IMR-90 (cell line): ENCODE measurements around the gene TRMT2A. TPM values are rescaled to one million over a fixed set of nuclear protein-coding genes. Genes with fewer than 3 reads are reported as not detected.

ENCODE experiments used
- ATAC-seq: fragments of 200-7000 bp; cut with Tn5 transposase; 2 replicates; pipeline ENCODE4 v1.9.1; 2020; ENCODE audit warnings: low read depth, mild to moderate bottlenecking, moderate library complexity
- BruUV-seq: library from RNA; stranded (reverse); fragments of 400-500 nt; replicated peaks from 2 replicates; lab custom pipeline; 2021; lab: Mats Ljungman, UMichigan
- CTCF ChIA-PET: fragments of 300-600 bp; formaldehyde crosslinking; extraction: SDS; loops from one replicate; lab custom pipeline; 2021; ENCODE audit warnings: antibody characterized with exemption; lab: Yijun Ruan, JAX
- POLR2A ChIA-PET: fragments of 300-600 bp; sonication (Branson Sonifier 250); formaldehyde crosslinking; loops from one replicate; lab custom pipeline; 2022; ENCODE audit warnings: antibody characterized with exemption; ENCODE audit not compliant: unreplicated experiment; lab: Charles Lee
- DNase-seq: peaks from one replicate; pipeline ENCODE4 v3.0.0; 2013
- H2AFZ ChIP-seq: replicated peaks from 2 replicates; pipeline ENCODE3; 2013; ENCODE audit warnings: low read length, mild to moderate bottlenecking; ENCODE audit not compliant: poor library complexity
- H2AK5ac ChIP-seq: 2 replicates; pipeline ENCODE4 v1.6.1; 2013; ENCODE audit warnings: low read depth, low read length, inconsistent platforms
- H2AK9ac ChIP-seq: replicated peaks from 2 replicates; pipeline ENCODE3; 2013; ENCODE audit warnings: mild to moderate bottlenecking, low read depth, low read length, moderate library complexity; ENCODE audit not compliant: poor library complexity
- H2BK120ac ChIP-seq: 2 replicates; pipeline ENCODE4 v1.6.1; 2013; ENCODE audit warnings: low read depth, low read length, inconsistent platforms
- H2BK15ac ChIP-seq: 3 replicates; pipeline ENCODE4 v1.6.1; 2013; ENCODE audit warnings: low read depth, low read length, inconsistent platforms
- H2BK20ac ChIP-seq: 2 replicates; pipeline ENCODE4 v1.6.1; 2013; ENCODE audit warnings: low read depth, mild to moderate bottlenecking, inconsistent platforms, low read length, moderate library complexity
- H2BK5ac ChIP-seq: 2 replicates; pipeline ENCODE4 v1.6.1; 2013; ENCODE audit warnings: mild to moderate bottlenecking, low read depth, low read length, inconsistent platforms; ENCODE audit not compliant: poor library complexity, severe bottlenecking
- H3K14ac ChIP-seq: replicated peaks from 2 replicates; pipeline ENCODE4 v1.6.1; 2013; ENCODE audit warnings: low read depth, low read length, inconsistent platforms
- H3K18ac ChIP-seq: 2 replicates; pipeline ENCODE4 v1.6.1; 2013; ENCODE audit warnings: low read depth, low read length, control low read depth
- H3K23ac ChIP-seq: 2 replicates; pipeline ENCODE4 v1.6.1; 2013; ENCODE audit warnings: low read depth, low read length, inconsistent platforms
- H3K27ac ChIP-seq: 2 replicates; pipeline ENCODE4 v1.5.1; 2013; ENCODE audit warnings: mild to moderate bottlenecking, control low read depth, low read length; ENCODE audit not compliant: insufficient read depth
- H3K27me3 ChIP-seq: 2 replicates; pipeline ENCODE4 v1.6.1; 2013; ENCODE audit warnings: low read length; ENCODE audit not compliant: control insufficient read depth, insufficient read depth
- H3K36me3 ChIP-seq: 2 replicates; pipeline ENCODE4 v1.6.1; 2013; ENCODE audit warnings: low read length, mixed read lengths; ENCODE audit not compliant: control insufficient read depth, insufficient read depth
- H3K4ac ChIP-seq: 2 replicates; pipeline ENCODE4 v1.6.1; 2013; ENCODE audit warnings: low read depth, low read length, inconsistent platforms
- H3K4me1 ChIP-seq: 2 replicates; pipeline ENCODE4 v1.6.1; 2013; ENCODE audit warnings: low read length, mixed read lengths; ENCODE audit not compliant: control insufficient read depth, insufficient read depth
- H3K4me2 ChIP-seq: 2 replicates; pipeline ENCODE4 v1.6.1; 2013; ENCODE audit warnings: low read depth, mild to moderate bottlenecking, control low read depth, low read length, moderate library complexity
- H3K4me3 ChIP-seq: 2 replicates; pipeline ENCODE4 v1.5.1; 2013; ENCODE audit warnings: low read depth, mild to moderate bottlenecking, control low read depth, low read length, moderate library complexity; ENCODE audit not compliant: insufficient read depth
- H3K56ac ChIP-seq: 2 replicates; pipeline ENCODE4 v1.6.1; 2013; ENCODE audit warnings: low read length, inconsistent platforms; ENCODE audit not compliant: insufficient read depth; ENCODE audit errors: extremely low read depth
- H3K79me1 ChIP-seq, 2 experiments: 2 replicates each; pipeline ENCODE4 v1.6.1; 2013; ENCODE audit warnings: low read length in 2 of 2, inconsistent platforms in 1 of 2, low read depth in 1 of 2
- H3K9ac ChIP-seq: 2 replicates; pipeline ENCODE4 v1.6.1; 2013; ENCODE audit warnings: low read depth, low read length, control low read depth
- H3K9me1 ChIP-seq: 2 replicates; pipeline ENCODE4 v1.6.1; 2013; ENCODE audit warnings: low read length, inconsistent platforms; ENCODE audit not compliant: insufficient read depth
- H3K9me3 ChIP-seq: 2 replicates; pipeline ENCODE4 v1.6.1; 2013; ENCODE audit warnings: low read length; ENCODE audit not compliant: control insufficient read depth, insufficient read depth
- H4K20me1 ChIP-seq: 2 replicates; pipeline ENCODE4 v1.6.1; 2013; ENCODE audit warnings: low read length, inconsistent platforms; ENCODE audit not compliant: insufficient read depth
- H4K5ac ChIP-seq: 2 replicates; pipeline ENCODE4 v1.6.1; 2013; ENCODE audit warnings: mild to moderate bottlenecking, low read depth, low read length, control low read depth
- H4K8ac ChIP-seq, 2 experiments: 2 replicates each; pipeline ENCODE4 v1.6.1; 2013; ENCODE audit warnings: low read depth in 2 of 2, low read length in 2 of 2, control low read depth in 1 of 2, inconsistent platforms in 1 of 2
- H4K91ac ChIP-seq: 2 replicates; pipeline ENCODE4 v1.6.1; 2013; ENCODE audit warnings: low read depth, low read length, inconsistent platforms; ENCODE audit not compliant: insufficient read depth
- BHLHE40 ChIP-seq: fragments of 150-350 bp; IDR thresholded peaks from 2 replicates; pipeline ENCODE4 v1.6.1; 2016; ENCODE audit warnings: mild to moderate bottlenecking, low read depth, low read length
- CEBPB ChIP-seq: IDR thresholded peaks from 2 replicates; pipeline ENCODE4 v1.6.1; 2012; ENCODE audit warnings: low read depth, low read length, improper control_type of control experiment
- CTCF ChIP-seq: conservative IDR thresholded peaks from 2 replicates; pipeline ENCODE4 v1.5.1; 2012; ENCODE audit warnings: mild to moderate bottlenecking, low read depth, low read length, improper control_type of control experiment
- ELK1 ChIP-seq: fragments of 150-350 bp; IDR thresholded peaks from 2 replicates; pipeline ENCODE4 v1.6.1; 2016; ENCODE audit warnings: low read depth, mild to moderate bottlenecking, low read length, moderate library complexity, borderline replicate concordance
- FOS ChIP-seq: fragments of 150-350 bp; IDR thresholded peaks from 2 replicates; pipeline ENCODE4 v1.6.1; 2016; ENCODE audit warnings: low read depth, low read length
- MXI1 ChIP-seq: IDR thresholded peaks from 2 replicates; pipeline ENCODE4 v1.6.1; 2012; ENCODE audit warnings: low read depth, mild to moderate bottlenecking, low read length, moderate library complexity, borderline replicate concordance
- NFE2L2 ChIP-seq: fragments of 150-350 bp; IDR thresholded peaks from 2 replicates; pipeline ENCODE4 v1.6.1; 2016; ENCODE audit warnings: low read depth, mild to moderate bottlenecking, low read length
- RAD21 ChIP-seq: IDR thresholded peaks from 2 replicates; pipeline ENCODE4 v1.6.1; 2012; ENCODE audit warnings: low read length, improper control_type of control experiment
- RCOR1 ChIP-seq: IDR thresholded peaks from 2 replicates; pipeline ENCODE4 v1.6.1; 2012; ENCODE audit warnings: mild to moderate bottlenecking, low read length, improper control_type of control experiment; ENCODE audit not compliant: insufficient replicate concordance
- SMC3 ChIP-seq: fragments of 150-350 bp; IDR thresholded peaks from 2 replicates; pipeline ENCODE4 v1.6.1; 2016; ENCODE audit warnings: low read depth, mild to moderate bottlenecking, antibody characterized with exemption, low read length, moderate library complexity
- USF2 ChIP-seq: fragments of 150-350 bp; IDR thresholded peaks from 2 replicates; pipeline ENCODE4 v1.6.1; 2017; ENCODE audit warnings: mild to moderate bottlenecking, antibody characterized with exemption, low read length, low read depth
- WGBS, 2 experiments: methylation state at CpG; one replicate each; pipeline versions ENCODE4 v1.1.5 to v1.1.7; 2013; ENCODE audit warnings: missing lambda C conversion rate in 2 of 2; ENCODE audit not compliant: insufficient read length in 1 of 2; ENCODE audit errors: extremely low coverage in 2 of 2; 5-methylcytosine and 5-hydroxymethylcytosine counted together
- dilution Hi-C: fragments of 300-500 bp; cut with HindIII; formaldehyde crosslinking; loops from one replicate; pipeline ENCODE4 v1.14.3; 2018; ENCODE audit warnings: low sequenced_read_pairs; ENCODE audit not compliant: unreplicated experiment
- in situ Hi-C: fragments of 300-500 bp; cut with MboI; formaldehyde crosslinking; loops from 3 replicates; pipeline ENCODE4 v1.14.3; 2019; ENCODE audit warnings: low sequenced_read_pairs, inconsistent platforms, mixed read lengths
- intact Hi-C: fragments of 100-400 bp; cut with micrococcal nuclease; formaldehyde crosslinking; loops from 2 replicates; pipeline ENCODE4 v1.10.0; 2022
- polyA plus RNA-seq, 3 experiments: library from polyadenylated mRNA; depleted of rRNA; stranded (reverse); fragments of >200 nt; gene quantifications; 2 replicates each; pipeline ENCODE4 v1.2.3, GENCODE V29; 2012; ENCODE audit warnings: low replicate concordance in 1 of 3
- total RNA-seq: library from RNA; depleted of rRNA; stranded (reverse); fragments of >200 nt; gene quantifications from 2 replicates; pipeline ENCODE4 v1.2.3, GENCODE V29; 2012

Gene TRMT2A
- total and polyA plus RNA-seq, 2 of the 4 experiments (the other 2 are of a cell fraction): 22.0 to 39.1 TPM

GRCh38 chr22:20149257-20150250, 32.5 kb upstream of the TRMT2A start (continued):
- TF ChIP-seq MXI1: no peak
- no peak for TF ChIP-seq BHLHE40

GRCh38 chr22:20148414-20148813, 31.4 kb upstream of the TRMT2A start:
- no peaks in the 10 kb centered on the region for H3K9me3 ChIP-seq
- H2BK5ac ChIP-seq: no peak overlapping the region
- no peak overlapping the region for H2AK9ac ChIP-seq
- no peak overlapping the region for H3K4me2 ChIP-seq
- H3K27me3 ChIP-seq: no peaks in the 10 kb centered on the region
- H3K18ac ChIP-seq: no peak overlapping the region
- 95% methylated on average over 9 of the region's 18 CpGs; no CpG with 5 or more reads in 1 of the 2 experiments for WGBS, 2 experiments
- H2BK15ac ChIP-seq: no peak overlapping the region
- H3K23ac ChIP-seq: no peak overlapping the region
- intact Hi-C loops: no loop called here
- CTCF ChIA-PET: no interaction called here
- H4K5ac ChIP-seq: no peak overlapping the region
- peaks cover 2% of the 10 kb centered on the region; the same call in 1 of the 2 replicates for H3K4me1 ChIP-seq
- H2BK120ac ChIP-seq: no peak overlapping the region
- no peak overlapping the region for H3K56ac ChIP-seq
- no peak overlapping the region for H4K8ac ChIP-seq
- no peaks in the 10 kb centered on the region for H3K9me1 ChIP-seq
- no peak overlapping the region for H3K4ac ChIP-seq
- dilution Hi-C loops: no loop called here
- ATAC-seq (no peak), DNase-seq (no peak)
- TF ChIP-seq RAD21: no peak
- TF ChIP-seq FOS: no peak
- no peak for TF ChIP-seq NFE2L2
- no peak for TF ChIP-seq USF2
- no peak for TF ChIP-seq CTCF
- no peak for TF ChIP-seq MXI1
- no peak for TF ChIP-seq CEBPB
- no peak for TF ChIP-seq RCOR1
- no peak for TF ChIP-seq SMC3
- no peak for TF ChIP-seq ELK1
- no peak overlapping the region for H2AK5ac ChIP-seq
- no peak overlapping the region for H4K91ac ChIP-seq
- H3K27ac ChIP-seq: no peak overlapping the region
- H2AFZ ChIP-seq: no peak overlapping the region
- H4K20me1 ChIP-seq: peaks cover 4% of the 10 kb centered on the region; the same call in 1 of the 2 replicates
- peaks cover 0 to 7% of the 10 kb centered on the region in 2 experiments; a peak in 1 of 4 replicates for H3K79me1 ChIP-seq
- H3K9ac ChIP-seq: no peak overlapping the region
- H3K14ac ChIP-seq: no peak overlapping the region
- BruUV-seq: no TSS peak
- no peak overlapping the region for H2BK20ac ChIP-seq
- POLR2A ChIA-PET: no interaction called here
- in situ Hi-C loops: no loop called here
- H3K36me3 ChIP-seq: peaks cover 11% of the 10 kb centered on the region; the same call in 1 of the 2 replicates
- H3K4me3 ChIP-seq: no peak overlapping the region
